Panc1 (cell line): Measurements from ENCODE around the gene NOS1. TPM values are rescaled to one million over a fixed set of nuclear protein-coding genes. Genes with fewer than 3 reads are reported as not detected.

Source experiments
- ATAC-seq: fragments of 200-7000 bp; cut with Tn5 transposase; 2 replicates; pipeline ENCODE4 v1.9.1; 2020; ENCODE audit warnings: mild to moderate bottlenecking, moderate library complexity
- BruUV-seq: library from RNA; stranded (reverse); fragments of 400-500 nt; replicated peaks from 2 replicates; lab custom pipeline; 2021; lab: Mats Ljungman, UMichigan
- CTCF ChIA-PET: fragments of 300-600 bp; sonication (Branson Sonifier 250); formaldehyde crosslinking; loops from one replicate; lab custom pipeline; 2022; ENCODE audit warnings: antibody characterized with exemption; lab: Charles Lee
- POLR2A ChIA-PET: fragments of 300-600 bp; sonication (Branson Sonifier 250); formaldehyde crosslinking; loops from one replicate; lab custom pipeline; 2022; ENCODE audit warnings: antibody characterized with exemption; lab: Charles Lee
- DNase-seq: peaks from one replicate; pipeline ENCODE4 v3.0.0-alpha.2; 2010; ENCODE audit warnings: low read depth, low spot score
- H3K27ac ChIP-seq: 2 replicates; pipeline ENCODE4 v1.5.1; 2011; ENCODE audit warnings: mild to moderate bottlenecking, low read length, inconsistent platforms
- H3K27me3 ChIP-seq: fragments of 200-500 bp; sonication (Bioruptor generic); 2 replicates; pipeline ENCODE4 v1.6.0; 2014; ENCODE audit warnings: low read length, inconsistent platforms; ENCODE audit not compliant: control insufficient read depth, insufficient read depth
- H3K36me3 ChIP-seq: fragments of 200-500 bp; sonication (Bioruptor generic); 2 replicates; pipeline ENCODE4 v1.5.1; 2014; ENCODE audit warnings: inconsistent platforms, mild to moderate bottlenecking, low read length, moderate library complexity; ENCODE audit not compliant: control insufficient read depth, insufficient read depth
- H3K4me1 ChIP-seq: 2 replicates; pipeline ENCODE4 v1.5.1; 2011; ENCODE audit warnings: inconsistent platforms, mild to moderate bottlenecking, low read length, moderate library complexity; ENCODE audit not compliant: control insufficient read depth, insufficient read depth
- H3K4me3 ChIP-seq, 2 experiments: 2 replicates each; pipeline ENCODE4 v1.5.1; 2011 to 2012; ENCODE audit warnings: low read depth in 2 of 2, low read length in 2 of 2, mild to moderate bottlenecking in 2 of 2, inconsistent platforms in 1 of 2, moderate library complexity in 1 of 2
- H3K9me3 ChIP-seq: fragments of 200-500 bp; sonication (Bioruptor generic); 2 replicates; pipeline ENCODE4 v1.5.1; 2014; ENCODE audit warnings: low read depth, mild to moderate bottlenecking, inconsistent platforms, low read length, moderate library complexity; ENCODE audit not compliant: control insufficient read depth, insufficient read depth
- POLR2AphosphoS5 ChIP-seq: IDR thresholded peaks from 2 replicates; pipeline ENCODE4 v1.6.1; 2012; ENCODE audit warnings: mild to moderate bottlenecking, low read depth, low read length, moderate library complexity
- SIN3A ChIP-seq: IDR thresholded peaks from 2 replicates; pipeline ENCODE4 v1.6.1; 2012; ENCODE audit warnings: low read depth, mild to moderate bottlenecking, low read length, moderate library complexity, borderline replicate concordance; ENCODE audit not compliant: insufficient read depth
- TCF7L2 ChIP-seq: IDR thresholded peaks from 2 replicates; pipeline ENCODE4 v1.6.1; 2011; ENCODE audit warnings: mild to moderate bottlenecking, low read depth, low read length, inconsistent platforms
- in situ Hi-C: cut with HindIII; loops from 2 replicates; pipeline ENCODE4 v1.10.0; 2016; ENCODE audit warnings: low sequenced_read_pairs, low pct_unique_long_range_greater_than_20kb
- intact Hi-C: fragments of 100-400 bp; cut with micrococcal nuclease; formaldehyde crosslinking; loops from one replicate; pipeline ENCODE4 v1.10.0; 2022; ENCODE audit not compliant: unreplicated experiment
- total RNA-seq: library from RNA; stranded (reverse); gene quantifications from one replicate; pipeline ENCODE4 v1.2.1, GENCODE V29; 2021; ENCODE audit not compliant: unreplicated experiment
- TF ChIP-seq, protein P1 (sequence below), 2 experiments: IDR thresholded peaks; 2 replicates each; pipeline ENCODE4 v1.6.1; 2011 to 2012; ENCODE audit warnings: low read depth in 2 of 2, control low read depth in 1 of 2, low read length in 1 of 2, mild to moderate bottlenecking in 1 of 2, moderate library complexity in 1 of 2; ENCODE audit not compliant: insufficient read depth in 1 of 2
- TF ChIP-seq, protein P2 (sequence below): fragments of 450-650 bp; IDR thresholded peaks from 2 replicates; pipeline ENCODE4 v1.5.1; 2017; ENCODE audit warnings: mild to moderate bottlenecking

Gene NOS1
- total RNA-seq, 1 experiment from 2014 or later = 0.03 TPM

DNA sequence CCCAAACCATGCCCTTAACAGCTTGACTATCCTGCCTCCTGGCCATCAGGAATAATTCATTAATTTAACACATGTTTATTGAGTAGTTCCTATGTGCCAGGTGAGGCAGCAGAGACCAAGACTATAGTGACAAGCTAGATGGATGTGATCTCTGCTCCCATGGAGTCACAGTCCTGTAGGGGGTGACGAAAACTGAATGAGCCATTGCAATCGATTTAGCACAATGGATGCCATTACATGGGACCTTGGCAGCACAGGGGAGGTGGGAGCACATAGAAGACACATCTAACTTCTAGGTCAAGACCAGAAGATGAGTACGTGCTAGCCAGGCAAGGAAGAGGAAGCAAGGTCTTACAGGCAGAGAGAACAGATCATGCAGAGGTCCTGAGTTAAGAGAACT, 68.7 kb downstream of the NOS1 start:
- ATAC-seq (no peak; the same call in 1 of the 2 replicates), DNase-seq (no peak)
- BruUV-seq = no TSS peak
- no peak overlapping the region for H3K27ac ChIP-seq
- no peaks in the 10 kb centered on the region for H3K9me3 ChIP-seq
- H3K4me1 ChIP-seq = no peaks in the 10 kb centered on the region
- H3K27me3 ChIP-seq = no peaks in the 10 kb centered on the region
- H3K4me3 ChIP-seq = no peak overlapping the region
- no peaks in the 10 kb centered on the region for H3K36me3 ChIP-seq
- TF ChIP-seq POLR2AphosphoS5 (no peak), TCF7L2 (no peak), SIN3A (no peak)
- TF ChIP-seq, protein P1, sequence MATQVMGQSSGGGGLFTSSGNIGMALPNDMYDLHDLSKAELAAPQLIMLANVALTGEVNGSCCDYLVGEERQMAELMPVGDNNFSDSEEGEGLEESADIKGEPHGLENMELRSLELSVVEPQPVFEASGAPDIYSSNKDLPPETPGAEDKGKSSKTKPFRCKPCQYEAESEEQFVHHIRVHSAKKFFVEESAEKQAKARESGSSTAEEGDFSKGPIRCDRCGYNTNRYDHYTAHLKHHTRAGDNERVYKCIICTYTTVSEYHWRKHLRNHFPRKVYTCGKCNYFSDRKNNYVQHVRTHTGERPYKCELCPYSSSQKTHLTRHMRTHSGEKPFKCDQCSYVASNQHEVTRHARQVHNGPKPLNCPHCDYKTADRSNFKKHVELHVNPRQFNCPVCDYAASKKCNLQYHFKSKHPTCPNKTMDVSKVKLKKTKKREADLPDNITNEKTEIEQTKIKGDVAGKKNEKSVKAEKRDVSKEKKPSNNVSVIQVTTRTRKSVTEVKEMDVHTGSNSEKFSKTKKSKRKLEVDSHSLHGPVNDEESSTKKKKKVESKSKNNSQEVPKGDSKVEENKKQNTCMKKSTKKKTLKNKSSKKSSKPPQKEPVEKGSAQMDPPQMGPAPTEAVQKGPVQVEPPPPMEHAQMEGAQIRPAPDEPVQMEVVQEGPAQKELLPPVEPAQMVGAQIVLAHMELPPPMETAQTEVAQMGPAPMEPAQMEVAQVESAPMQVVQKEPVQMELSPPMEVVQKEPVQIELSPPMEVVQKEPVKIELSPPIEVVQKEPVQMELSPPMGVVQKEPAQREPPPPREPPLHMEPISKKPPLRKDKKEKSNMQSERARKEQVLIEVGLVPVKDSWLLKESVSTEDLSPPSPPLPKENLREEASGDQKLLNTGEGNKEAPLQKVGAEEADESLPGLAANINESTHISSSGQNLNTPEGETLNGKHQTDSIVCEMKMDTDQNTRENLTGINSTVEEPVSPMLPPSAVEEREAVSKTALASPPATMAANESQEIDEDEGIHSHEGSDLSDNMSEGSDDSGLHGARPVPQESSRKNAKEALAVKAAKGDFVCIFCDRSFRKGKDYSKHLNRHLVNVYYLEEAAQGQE (IDR thresholded peaks at IDR 0.05; ENCODE audit: insufficient read depth in 1 of 2, low read depth in 2 of 2, low read length in 1 of 2) = no peak
- TF ChIP-seq, protein P2, sequence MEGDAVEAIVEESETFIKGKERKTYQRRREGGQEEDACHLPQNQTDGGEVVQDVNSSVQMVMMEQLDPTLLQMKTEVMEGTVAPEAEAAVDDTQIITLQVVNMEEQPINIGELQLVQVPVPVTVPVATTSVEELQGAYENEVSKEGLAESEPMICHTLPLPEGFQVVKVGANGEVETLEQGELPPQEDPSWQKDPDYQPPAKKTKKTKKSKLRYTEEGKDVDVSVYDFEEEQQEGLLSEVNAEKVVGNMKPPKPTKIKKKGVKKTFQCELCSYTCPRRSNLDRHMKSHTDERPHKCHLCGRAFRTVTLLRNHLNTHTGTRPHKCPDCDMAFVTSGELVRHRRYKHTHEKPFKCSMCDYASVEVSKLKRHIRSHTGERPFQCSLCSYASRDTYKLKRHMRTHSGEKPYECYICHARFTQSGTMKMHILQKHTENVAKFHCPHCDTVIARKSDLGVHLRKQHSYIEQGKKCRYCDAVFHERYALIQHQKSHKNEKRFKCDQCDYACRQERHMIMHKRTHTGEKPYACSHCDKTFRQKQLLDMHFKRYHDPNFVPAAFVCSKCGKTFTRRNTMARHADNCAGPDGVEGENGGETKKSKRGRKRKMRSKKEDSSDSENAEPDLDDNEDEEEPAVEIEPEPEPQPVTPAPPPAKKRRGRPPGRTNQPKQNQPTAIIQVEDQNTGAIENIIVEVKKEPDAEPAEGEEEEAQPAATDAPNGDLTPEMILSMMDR = no peak
- intact Hi-C loops = no loop called here
- CTCF ChIA-PET = no interaction called here
- POLR2A ChIA-PET = no interaction called here
- in situ Hi-C loops = no loop called here

DNA sequence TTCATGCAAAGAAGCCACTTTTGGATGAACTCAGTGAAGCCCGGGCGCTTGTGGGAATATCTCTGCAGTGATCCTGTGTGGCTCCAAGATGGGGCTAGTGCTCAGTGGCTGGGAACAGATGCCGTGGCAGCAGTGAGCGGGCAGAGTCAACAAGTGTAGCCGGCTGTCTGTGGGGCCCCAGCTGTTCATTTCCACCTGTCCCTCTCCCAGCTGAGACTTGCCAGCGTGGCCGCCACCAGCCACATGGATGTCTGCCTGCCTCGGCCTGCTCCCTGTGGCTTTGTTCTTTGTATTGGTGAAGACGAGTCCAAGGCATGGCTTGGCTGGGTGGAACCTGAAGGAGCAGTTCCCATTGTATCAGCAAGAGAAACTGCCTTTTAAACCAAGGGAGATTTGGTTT, 77.3 kb downstream of the NOS1 start:
- no TSS peak for BruUV-seq
- no peak for DNase-seq
- in situ Hi-C loops (no loop called here), intact Hi-C loops (no loop called here)
- TF ChIP-seq, protein P2 = no peak
- TF ChIP-seq SIN3A = no peak
- ATAC-seq = no peak
- Histone ChIP-seq H3K36me3 (no peaks in the 10 kb centered on the region), H3K27me3 (no peaks in the 10 kb centered on the region; the same call in 1 of the 2 replicates), H3K4me1 (no peaks in the 10 kb centered on the region), H3K27ac (no peak overlapping the region), H3K4me3 (no peak overlapping the region), H3K9me3 (no peaks in the 10 kb centered on the region)
- ChIA-PET POLR2A (no interaction called here), CTCF (no interaction called here)
